H1 (cell line): ENCODE results near the gene HKDC1. TPM values are rescaled to one million over a fixed set of nuclear protein-coding genes. Genes with fewer than 3 reads are reported as not detected.

ENCODE experiments used
- GTF2F1 ChIP-seq: IDR thresholded peaks from 2 replicates; pipeline ENCODE4 v1.6.1; 2012; ENCODE audit warnings: low read depth, low read length, improper control_type of control experiment, borderline replicate concordance
- NANOG ChIP-seq: IDR thresholded peaks from 2 replicates; pipeline ENCODE4 v1.6.1; 2011; ENCODE audit warnings: low read length, low read depth, mild to moderate bottlenecking, inconsistent platforms; ENCODE audit not compliant: insufficient read depth, poor library complexity, severe bottlenecking
- POU5F1 ChIP-seq: IDR thresholded peaks from 2 replicates; pipeline ENCODE4 v1.6.1; 2011; ENCODE audit warnings: low read depth, mild to moderate bottlenecking, low read length, moderate library complexity
- polyA plus RNA-seq, 7 experiments: library from polyadenylated mRNA; depleted of rRNA in 3 of 7; stranded (reverse) in 5 of 7; unstranded in 2 of 7; fragments of >200 nt in 5 of 7; fragments of 200-250 nt in 2 of 7; gene quantifications; 1 replicate in 5 of 7; 2 replicates in 1 of 7; 4 replicates in 1 of 7; pipeline versions ENCODE4 v1.2.1 to v1.2.3, GENCODE V29; 2011 to 2013; ENCODE audit warnings: missing spikeins in 2 of 7, mixed read lengths in 2 of 7
- total RNA-seq: library from RNA; stranded (reverse); fragmentation: NEBNext Ultra II Directional; extraction: Animal tissue kit (Norgen Biotek cat#: 25700); gene quantifications from 2 replicates; pipeline ENCODE4 v1.2.1, GENCODE V29; 2021
- TF ChIP-seq, protein P1 (sequence below): fragments of 300-600 bp; sonication (generic); IDR thresholded peaks from 2 replicates; pipeline ENCODE4 v1.7.1; 2012; ENCODE audit warnings: low read length, moderate library complexity, mild to moderate bottlenecking, inconsistent platforms; ENCODE audit not compliant: insufficient replicate concordance

Gene HKDC1
- total and polyA plus RNA-seq, 2 of the 8 experiments (the other 6 are each of a cell fraction or from before 2014, with no cell fraction given) = 0.12 to 0.78 TPM

DNA sequence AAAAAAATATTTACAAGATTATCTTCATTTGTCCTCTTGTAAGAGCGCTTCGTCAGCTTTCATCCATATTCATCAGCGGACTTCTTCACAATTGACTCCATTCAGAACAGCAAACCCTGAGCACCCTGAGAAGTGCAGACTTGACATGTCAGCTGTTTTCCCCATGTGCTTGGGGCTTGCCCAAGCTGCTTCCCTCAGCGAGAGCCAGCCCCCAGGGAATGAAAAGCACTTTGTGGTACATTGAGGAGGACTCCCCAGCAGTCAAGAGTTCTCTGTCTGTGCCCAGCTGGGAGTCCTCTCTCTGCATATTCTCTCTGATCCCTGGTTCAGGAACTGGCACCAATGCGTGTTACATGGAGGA is 22.7 kb downstream of the HKDC1 start (continued):
- TF ChIP-seq, protein P1, sequence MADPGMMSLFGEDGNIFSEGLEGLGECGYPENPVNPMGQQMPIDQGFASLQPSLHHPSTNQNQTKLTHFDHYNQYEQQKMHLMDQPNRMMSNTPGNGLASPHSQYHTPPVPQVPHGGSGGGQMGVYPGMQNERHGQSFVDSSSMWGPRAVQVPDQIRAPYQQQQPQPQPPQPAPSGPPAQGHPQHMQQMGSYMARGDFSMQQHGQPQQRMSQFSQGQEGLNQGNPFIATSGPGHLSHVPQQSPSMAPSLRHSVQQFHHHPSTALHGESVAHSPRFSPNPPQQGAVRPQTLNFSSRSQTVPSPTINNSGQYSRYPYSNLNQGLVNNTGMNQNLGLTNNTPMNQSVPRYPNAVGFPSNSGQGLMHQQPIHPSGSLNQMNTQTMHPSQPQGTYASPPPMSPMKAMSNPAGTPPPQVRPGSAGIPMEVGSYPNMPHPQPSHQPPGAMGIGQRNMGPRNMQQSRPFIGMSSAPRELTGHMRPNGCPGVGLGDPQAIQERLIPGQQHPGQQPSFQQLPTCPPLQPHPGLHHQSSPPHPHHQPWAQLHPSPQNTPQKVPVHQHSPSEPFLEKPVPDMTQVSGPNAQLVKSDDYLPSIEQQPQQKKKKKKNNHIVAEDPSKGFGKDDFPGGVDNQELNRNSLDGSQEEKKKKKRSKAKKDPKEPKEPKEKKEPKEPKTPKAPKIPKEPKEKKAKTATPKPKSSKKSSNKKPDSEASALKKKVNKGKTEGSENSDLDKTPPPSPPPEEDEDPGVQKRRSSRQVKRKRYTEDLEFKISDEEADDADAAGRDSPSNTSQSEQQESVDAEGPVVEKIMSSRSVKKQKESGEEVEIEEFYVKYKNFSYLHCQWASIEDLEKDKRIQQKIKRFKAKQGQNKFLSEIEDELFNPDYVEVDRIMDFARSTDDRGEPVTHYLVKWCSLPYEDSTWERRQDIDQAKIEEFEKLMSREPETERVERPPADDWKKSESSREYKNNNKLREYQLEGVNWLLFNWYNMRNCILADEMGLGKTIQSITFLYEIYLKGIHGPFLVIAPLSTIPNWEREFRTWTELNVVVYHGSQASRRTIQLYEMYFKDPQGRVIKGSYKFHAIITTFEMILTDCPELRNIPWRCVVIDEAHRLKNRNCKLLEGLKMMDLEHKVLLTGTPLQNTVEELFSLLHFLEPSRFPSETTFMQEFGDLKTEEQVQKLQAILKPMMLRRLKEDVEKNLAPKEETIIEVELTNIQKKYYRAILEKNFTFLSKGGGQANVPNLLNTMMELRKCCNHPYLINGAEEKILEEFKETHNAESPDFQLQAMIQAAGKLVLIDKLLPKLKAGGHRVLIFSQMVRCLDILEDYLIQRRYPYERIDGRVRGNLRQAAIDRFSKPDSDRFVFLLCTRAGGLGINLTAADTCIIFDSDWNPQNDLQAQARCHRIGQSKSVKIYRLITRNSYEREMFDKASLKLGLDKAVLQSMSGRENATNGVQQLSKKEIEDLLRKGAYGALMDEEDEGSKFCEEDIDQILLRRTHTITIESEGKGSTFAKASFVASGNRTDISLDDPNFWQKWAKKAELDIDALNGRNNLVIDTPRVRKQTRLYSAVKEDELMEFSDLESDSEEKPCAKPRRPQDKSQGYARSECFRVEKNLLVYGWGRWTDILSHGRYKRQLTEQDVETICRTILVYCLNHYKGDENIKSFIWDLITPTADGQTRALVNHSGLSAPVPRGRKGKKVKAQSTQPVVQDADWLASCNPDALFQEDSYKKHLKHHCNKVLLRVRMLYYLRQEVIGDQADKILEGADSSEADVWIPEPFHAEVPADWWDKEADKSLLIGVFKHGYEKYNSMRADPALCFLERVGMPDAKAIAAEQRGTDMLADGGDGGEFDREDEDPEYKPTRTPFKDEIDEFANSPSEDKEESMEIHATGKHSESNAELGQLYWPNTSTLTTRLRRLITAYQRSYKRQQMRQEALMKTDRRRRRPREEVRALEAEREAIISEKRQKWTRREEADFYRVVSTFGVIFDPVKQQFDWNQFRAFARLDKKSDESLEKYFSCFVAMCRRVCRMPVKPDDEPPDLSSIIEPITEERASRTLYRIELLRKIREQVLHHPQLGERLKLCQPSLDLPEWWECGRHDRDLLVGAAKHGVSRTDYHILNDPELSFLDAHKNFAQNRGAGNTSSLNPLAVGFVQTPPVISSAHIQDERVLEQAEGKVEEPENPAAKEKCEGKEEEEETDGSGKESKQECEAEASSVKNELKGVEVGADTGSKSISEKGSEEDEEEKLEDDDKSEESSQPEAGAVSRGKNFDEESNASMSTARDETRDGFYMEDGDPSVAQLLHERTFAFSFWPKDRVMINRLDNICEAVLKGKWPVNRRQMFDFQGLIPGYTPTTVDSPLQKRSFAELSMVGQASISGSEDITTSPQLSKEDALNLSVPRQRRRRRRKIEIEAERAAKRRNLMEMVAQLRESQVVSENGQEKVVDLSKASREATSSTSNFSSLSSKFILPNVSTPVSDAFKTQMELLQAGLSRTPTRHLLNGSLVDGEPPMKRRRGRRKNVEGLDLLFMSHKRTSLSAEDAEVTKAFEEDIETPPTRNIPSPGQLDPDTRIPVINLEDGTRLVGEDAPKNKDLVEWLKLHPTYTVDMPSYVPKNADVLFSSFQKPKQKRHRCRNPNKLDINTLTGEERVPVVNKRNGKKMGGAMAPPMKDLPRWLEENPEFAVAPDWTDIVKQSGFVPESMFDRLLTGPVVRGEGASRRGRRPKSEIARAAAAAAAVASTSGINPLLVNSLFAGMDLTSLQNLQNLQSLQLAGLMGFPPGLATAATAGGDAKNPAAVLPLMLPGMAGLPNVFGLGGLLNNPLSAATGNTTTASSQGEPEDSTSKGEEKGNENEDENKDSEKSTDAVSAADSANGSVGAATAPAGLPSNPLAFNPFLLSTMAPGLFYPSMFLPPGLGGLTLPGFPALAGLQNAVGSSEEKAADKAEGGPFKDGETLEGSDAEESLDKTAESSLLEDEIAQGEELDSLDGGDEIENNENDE = no peak
- TF ChIP-seq NANOG (no peak), POU5F1 (no peak), GTF2F1 (no peak)
